Measurements from ENCODE around the gene USP16.

Gene USP16

DNA sequence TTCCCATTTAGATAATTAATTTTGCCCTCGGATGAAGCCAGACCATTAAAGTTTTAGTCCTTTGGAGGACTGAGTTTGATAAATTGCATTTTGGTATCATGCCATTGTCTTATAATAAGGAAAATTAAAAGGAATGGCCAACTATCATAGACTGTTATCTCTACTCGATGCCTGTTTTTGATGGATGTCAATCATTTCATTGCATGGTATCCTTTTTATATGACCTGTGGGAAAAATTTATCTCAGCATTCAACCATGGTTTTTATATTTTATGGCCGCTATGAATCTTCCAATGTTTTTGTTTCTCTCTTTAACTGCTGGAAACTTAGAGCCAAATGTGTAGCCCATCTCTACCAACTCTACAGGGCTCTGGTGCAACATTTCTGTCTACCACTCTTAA is 58.8 kb downstream of the USP16 start:
- Mint-ChIP-seq H3K27ac (no peak overlapping the region), H3K4me1 (ENCODE audit: low read depth) (peaks cover 47% of the 10 kb centered on the region), H3K27me3 (no peaks in the 10 kb centered on the region), H3K36me3 (ENCODE audit: low read depth) (peaks cover 14% of the 10 kb centered on the region), H3K9me3 (no peaks in the 10 kb centered on the region), H3K4me3 (no peak overlapping the region)
- no peak for DNase-seq

DNA sequence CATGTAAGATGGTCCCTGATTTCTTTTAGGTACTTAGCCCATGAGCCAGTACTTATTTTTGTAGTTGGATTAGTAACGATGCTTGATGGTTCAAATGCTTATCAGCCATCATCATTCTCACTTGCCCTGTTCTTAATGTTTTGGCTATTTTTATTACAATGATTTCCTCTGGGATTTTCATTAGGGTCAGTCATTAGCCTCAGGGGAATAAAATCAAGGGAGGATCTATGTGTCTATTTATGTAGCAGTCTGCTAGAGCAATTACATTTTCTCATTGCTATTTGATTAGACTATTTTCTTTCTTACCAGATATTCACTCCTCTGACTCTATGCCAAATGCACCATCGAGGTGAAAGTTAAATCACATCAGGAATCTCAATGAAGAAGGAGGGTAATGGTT is 59.9 kb downstream of the USP16 start:
- Mint-ChIP-seq H3K4me1 (ENCODE audit: low read depth) (peaks cover 36% of the 10 kb centered on the region), H3K36me3 (ENCODE audit: low read depth) (peaks cover 13% of the 10 kb centered on the region), H3K9me3 (no peaks in the 10 kb centered on the region), H3K4me3 (no peak overlapping the region), H3K27me3 (no peaks in the 10 kb centered on the region), H3K27ac (no peak overlapping the region)
- DNase-seq: no peak

DNA sequence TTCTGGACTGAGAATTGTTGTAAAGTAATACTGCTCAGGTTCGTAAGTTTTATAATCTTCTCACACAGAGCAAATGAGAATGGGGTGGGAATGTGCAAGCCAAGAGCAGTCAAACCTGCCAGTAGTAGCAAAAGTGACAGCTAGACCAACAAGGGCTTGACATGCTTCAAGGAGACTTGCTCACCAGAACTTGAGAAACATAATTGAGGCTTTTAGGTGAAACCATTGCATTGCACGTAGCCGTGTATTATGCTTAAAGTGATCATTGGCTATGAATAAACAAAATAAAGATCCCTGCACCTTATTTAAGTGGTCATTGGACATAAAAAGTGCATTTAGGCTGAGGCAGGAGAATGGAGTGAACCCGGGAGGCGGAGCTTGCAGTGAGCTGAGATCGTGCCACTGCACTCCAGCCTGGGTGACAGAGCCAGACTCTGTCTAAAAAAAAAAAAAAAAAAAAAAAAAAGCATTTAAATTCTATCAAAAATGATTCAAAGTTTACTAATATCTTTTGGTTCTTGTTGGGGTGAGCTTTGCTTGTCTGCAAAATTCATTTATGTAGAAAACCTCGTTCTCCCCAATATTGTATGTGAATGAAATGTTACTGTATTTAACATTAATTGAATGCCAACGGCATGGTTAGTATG is 60.8 kb downstream of the USP16 start:
- peaks cover 13% of the 10 kb centered on the region for H3K36me3 Mint-ChIP-seq (ENCODE audit: low read depth)
- DNase-seq: no peak
- H3K27me3 Mint-ChIP-seq: no peaks in the 10 kb centered on the region
- H3K4me1 Mint-ChIP-seq (ENCODE audit: low read depth): peaks cover 31% of the 10 kb centered on the region
- no peak overlapping the region for H3K27ac Mint-ChIP-seq
- H3K9me3 Mint-ChIP-seq: no peaks in the 10 kb centered on the region
- no peak overlapping the region for H3K4me3 Mint-ChIP-seq

DNA sequence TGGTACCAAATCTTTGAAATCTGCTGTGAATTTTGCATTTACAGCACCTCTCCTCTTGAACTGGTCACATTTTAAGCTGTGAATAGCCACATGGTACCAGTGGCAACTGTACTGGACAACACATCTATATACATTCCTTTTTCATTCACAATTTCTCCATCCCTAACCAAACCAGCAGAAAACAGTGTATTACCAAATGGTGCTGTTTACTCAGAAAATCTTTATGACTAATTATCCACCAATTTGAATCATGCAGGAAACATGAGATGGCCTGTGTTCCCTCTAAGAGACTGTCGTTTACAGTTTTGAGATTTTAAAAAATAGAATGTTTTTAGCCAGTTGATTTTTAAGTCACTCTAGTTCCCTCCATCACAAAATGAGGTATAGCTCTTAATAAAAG is 66.6 kb downstream of the USP16 start:
- Mint-ChIP-seq H3K4me3 (no peak overlapping the region), H3K27ac (no peak overlapping the region), H3K27me3 (no peaks in the 10 kb centered on the region), H3K9me3 (no peaks in the 10 kb centered on the region), H3K4me1 (ENCODE audit: low read depth) (peaks cover 17% of the 10 kb centered on the region), H3K36me3 (ENCODE audit: low read depth) (peaks cover 44% of the 10 kb centered on the region)
- DNase-seq: no peak

DNA sequence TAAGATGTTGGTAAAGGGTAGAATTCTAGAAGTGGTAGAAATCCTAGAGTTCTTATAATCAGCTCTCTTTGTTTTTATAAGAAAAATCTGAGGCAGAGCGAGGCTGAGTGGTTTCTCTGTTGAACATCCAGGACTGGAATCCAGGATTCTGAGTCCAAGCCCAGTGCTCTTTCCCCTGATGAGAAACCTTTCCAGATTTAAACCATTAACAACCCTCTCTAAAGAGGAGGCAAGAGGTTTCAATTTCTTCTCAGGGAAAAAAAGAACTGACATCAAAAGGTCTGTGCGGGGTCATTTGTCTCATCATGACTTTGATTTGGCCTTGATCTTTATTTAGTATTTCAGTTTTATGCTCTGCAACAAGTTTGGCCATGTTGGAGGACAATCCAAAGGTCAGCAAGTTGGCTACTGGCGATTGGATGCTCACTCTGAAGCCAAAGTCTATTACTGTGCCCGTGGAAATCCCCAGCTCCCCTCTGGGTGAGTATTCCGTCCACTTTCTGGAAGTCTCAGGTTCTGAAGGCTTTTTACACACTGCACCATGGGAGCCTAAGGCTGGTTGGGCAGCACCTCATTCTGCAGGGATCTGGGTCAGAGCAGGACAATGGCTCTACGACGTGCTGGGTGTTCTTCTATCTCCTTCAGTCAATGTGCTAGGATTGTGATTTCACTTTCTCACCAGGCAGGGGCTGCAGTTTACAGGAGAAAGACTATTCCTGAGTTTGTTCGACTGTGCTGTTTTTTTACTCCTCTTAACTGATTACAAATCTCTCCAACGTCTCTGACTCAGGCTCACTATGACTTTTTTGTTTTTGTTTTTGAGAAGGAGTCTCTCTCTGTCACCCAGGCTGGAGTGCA is 67.9 kb downstream of the USP16 start:
- H3K4me1 Mint-ChIP-seq (ENCODE audit: low read depth): peaks cover 17% of the 10 kb centered on the region
- no peak overlapping the region for H3K27ac Mint-ChIP-seq
- peaks cover 34% of the 10 kb centered on the region for H3K36me3 Mint-ChIP-seq (ENCODE audit: low read depth)
- no peak overlapping the region for H3K4me3 Mint-ChIP-seq
- H3K27me3 Mint-ChIP-seq: no peaks in the 10 kb centered on the region
- no peak for DNase-seq
- no peaks in the 10 kb centered on the region for H3K9me3 Mint-ChIP-seq

DNA sequence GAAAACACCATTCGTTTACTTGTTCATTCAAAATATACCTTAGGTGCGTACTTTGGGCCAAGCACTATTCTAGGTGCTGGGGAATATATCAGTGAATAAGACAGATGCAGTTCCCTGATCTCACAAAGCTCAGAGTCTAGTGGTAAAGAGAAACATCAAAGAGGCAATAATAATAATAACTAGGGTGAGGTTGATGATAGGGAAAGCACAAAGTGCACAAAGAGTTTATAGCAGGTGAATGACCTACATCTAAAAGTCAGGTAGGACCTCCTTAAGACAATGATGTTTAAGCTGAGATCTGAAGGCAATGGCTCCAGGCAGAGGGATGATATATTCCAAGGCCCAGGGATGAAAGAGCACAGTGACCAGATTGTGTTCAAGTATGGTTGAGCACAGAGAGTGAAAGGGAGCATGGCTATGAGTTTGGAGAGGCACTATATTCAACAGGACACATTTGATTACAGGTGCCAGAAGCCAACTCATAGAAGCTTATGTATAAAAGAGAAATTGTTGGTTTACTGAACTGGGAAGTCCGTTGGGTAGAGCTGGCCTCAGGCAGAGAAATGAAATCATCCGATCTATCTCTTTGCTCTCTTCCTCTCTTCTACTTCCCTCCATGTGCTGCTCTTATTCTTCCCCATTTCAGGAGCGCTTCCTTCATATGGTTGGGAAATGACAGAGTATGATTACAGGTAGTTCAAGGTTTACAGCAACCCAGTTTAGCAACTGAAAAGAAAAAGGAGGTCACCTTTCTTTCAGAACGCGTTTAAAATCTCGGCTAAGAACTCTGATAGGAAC is 71.9 kb downstream of the USP16 start:
- H3K9me3 Mint-ChIP-seq: no peaks in the 10 kb centered on the region

DNA sequence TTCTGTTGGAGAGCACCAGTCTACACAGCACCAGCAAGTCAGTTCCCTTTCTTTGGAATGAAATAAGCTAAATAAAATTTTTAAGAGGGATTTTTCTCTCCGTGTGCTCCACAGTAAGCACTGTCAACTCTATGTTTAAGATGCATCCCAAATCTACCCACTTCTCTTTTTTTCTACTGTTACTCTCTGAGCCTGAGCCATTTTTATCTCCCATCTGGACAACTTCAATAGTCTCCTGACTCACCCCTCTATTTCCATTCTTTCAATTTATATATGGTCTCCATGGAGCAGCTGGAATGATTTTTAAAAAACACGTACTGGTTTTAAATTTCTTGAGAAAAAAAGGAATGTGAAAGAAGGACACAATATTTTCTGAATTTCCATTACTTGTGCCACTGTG is 73.7 kb downstream of the USP16 start:
- Mint-ChIP-seq H3K4me1 (ENCODE audit: low read depth) (peaks cover 3% of the 10 kb centered on the region), H3K36me3 (ENCODE audit: low read depth) (peaks cover 37% of the 10 kb centered on the region), H3K27ac (no peak overlapping the region), H3K4me3 (no peak overlapping the region), H3K27me3 (no peaks in the 10 kb centered on the region), H3K9me3 (no peaks in the 10 kb centered on the region)
- no peak for DNase-seq

More for the DNA sequence above, 71.9 kb downstream of the USP16 start:
- H3K4me1 Mint-ChIP-seq (ENCODE audit: low read depth): peaks cover 6% of the 10 kb centered on the region
- no peaks in the 10 kb centered on the region for H3K27me3 Mint-ChIP-seq
- H3K36me3 Mint-ChIP-seq (ENCODE audit: low read depth): peaks cover 40% of the 10 kb centered on the region
- DNase-seq: no peak
- no peak overlapping the region for H3K27ac Mint-ChIP-seq
- H3K4me3 Mint-ChIP-seq: no peak overlapping the region

DNA sequence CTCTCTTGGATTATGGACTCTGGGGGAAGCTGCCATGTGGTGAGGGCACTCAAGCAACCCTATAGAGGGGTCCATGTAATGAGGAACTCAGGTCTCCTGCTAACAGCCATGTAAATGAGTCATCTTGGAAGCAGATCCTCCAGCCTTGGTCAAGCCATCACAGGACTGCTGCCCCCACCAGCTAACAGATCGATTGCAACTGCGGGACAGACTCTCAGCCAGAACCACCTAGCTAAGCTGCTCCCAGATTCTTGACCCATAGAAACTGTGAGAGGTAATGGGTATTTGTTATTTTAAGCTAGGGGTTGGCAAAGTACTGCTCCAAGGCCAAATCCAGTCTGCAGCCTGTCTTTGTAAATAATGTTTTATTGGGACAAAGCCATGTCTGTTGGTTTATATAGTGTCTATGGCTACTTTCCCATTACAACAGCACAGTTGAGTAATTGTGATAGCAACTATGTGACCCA is 78.4 kb downstream of the USP16 start:
- peaks cover 5% of the 10 kb centered on the region for H3K4me1 Mint-ChIP-seq (ENCODE audit: low read depth)
- H3K27me3 Mint-ChIP-seq: no peaks in the 10 kb centered on the region
- H3K27ac Mint-ChIP-seq: no peak overlapping the region
- no peaks in the 10 kb centered on the region for H3K9me3 Mint-ChIP-seq
- no peak for DNase-seq
- H3K4me3 Mint-ChIP-seq: no peak overlapping the region
- H3K36me3 Mint-ChIP-seq (ENCODE audit: low read depth): peaks cover 32% of the 10 kb centered on the region
